GM12878 (cell line): ENCODE results near the gene TMEM45A. TPM values are rescaled to one million over a fixed set of nuclear protein-coding genes. Genes with fewer than 3 reads are reported as not detected.
A peak's percentile ranks its signal among the peaks of the same experiment; 100 is the strongest.

Experiments used
- CBX3 ChIP-seq: fragments of 200-600 bp; sonication (generic); IDR thresholded peaks from 2 replicates; pipeline ENCODE4 v1.6.1; 2016; ENCODE audit warnings: low read depth, borderline replicate concordance
- CUX1 ChIP-seq: IDR thresholded peaks from 2 replicates; pipeline ENCODE4 v1.6.1; 2012; ENCODE audit warnings: improper control_type of control experiment, low read depth, low read length; ENCODE audit not compliant: insufficient replicate concordance
- E2F4 ChIP-seq: IDR thresholded peaks from 2 replicates; pipeline ENCODE4 v1.6.1; 2012; ENCODE audit warnings: low read depth, low read length, improper control_type of control experiment
- HDAC6 ChIP-seq: fragments of 200-600 bp; sonication (generic); IDR thresholded peaks from one replicate; pipeline ENCODE4 v1.8.0; 2017; ENCODE audit warnings: antibody characterized with exemption; ENCODE audit not compliant: unreplicated experiment
- IKZF1 ChIP-seq: fragments of 450-650 bp; conservative IDR thresholded peaks from 2 replicates; pipeline ENCODE4 v1.6.1; 2017; ENCODE audit warnings: antibody characterized with exemption, mild to moderate bottlenecking
- IKZF2 ChIP-seq, 2 experiments: fragments of 450-650 bp; IDR thresholded peaks; 2 replicates each; pipeline ENCODE4 v1.6.1; 2017; ENCODE audit warnings: mild to moderate bottlenecking in 2 of 2, moderate library complexity in 2 of 2
- MEF2A ChIP-seq: IDR thresholded peaks from 2 replicates; pipeline ENCODE4 v1.6.1; 2011; ENCODE audit warnings: low read depth, mild to moderate bottlenecking, low read length, moderate library complexity; ENCODE audit not compliant: insufficient read depth
- MTA2 ChIP-seq: fragments of 450-650 bp; IDR thresholded peaks from 2 replicates; pipeline ENCODE4 v1.6.1; 2016; ENCODE audit warnings: low read depth, mild to moderate bottlenecking, moderate library complexity
- NBN ChIP-seq: fragments of 450-650 bp; IDR thresholded peaks from 2 replicates; pipeline ENCODE4 v1.6.1; 2016
- PML ChIP-seq: IDR thresholded peaks from 2 replicates; pipeline ENCODE4 v1.6.1; 2012; ENCODE audit warnings: low read length, inconsistent platforms
- POLR2AphosphoS5 ChIP-seq: IDR thresholded peaks from 2 replicates; pipeline ENCODE4 v1.6.1; 2011; ENCODE audit warnings: mild to moderate bottlenecking, low read length, inconsistent platforms
- SP1 ChIP-seq: IDR thresholded peaks from one replicate; pipeline ENCODE4 v1.6.1; 2011; ENCODE audit warnings: low read depth, low read length
- ZBED1 ChIP-seq: IDR thresholded peaks from 2 replicates; pipeline ENCODE4 v1.6.1; 2016; ENCODE audit warnings: borderline replicate concordance
- ZNF384 ChIP-seq: IDR thresholded peaks from 2 replicates; pipeline ENCODE4 v1.6.1; 2012; ENCODE audit warnings: low read depth, mild to moderate bottlenecking, low read length, improper control_type of control experiment, borderline replicate concordance
- ZNF622 ChIP-seq: fragments of 450-650 bp; IDR thresholded peaks from 2 replicates; pipeline ENCODE4 v1.6.1; 2017; ENCODE audit warnings: mild to moderate bottlenecking, inconsistent platforms
- ZSCAN29 ChIP-seq: fragments of 450-650 bp; IDR thresholded peaks from 2 replicates; pipeline ENCODE4 v1.6.1; 2017; ENCODE audit warnings: mild to moderate bottlenecking, moderate library complexity
- polyA plus RNA-seq, 11 experiments: library from polyadenylated mRNA; depleted of rRNA in 4 of 11; unstranded in 6 of 11; stranded (reverse) in 5 of 11; fragments of >200 nt; fragmentation: Nextera tagmentation in 4 of 11; fragmentation: Illumina TruSeq in 1 of 11; extraction: Ambion mirVana in 4 of 11; extraction: Trizol in 1 of 11; gene quantifications; 1 replicate in 1 of 11; 2 replicates in 10 of 11; pipeline versions ENCODE4 v1.2.1 to v1.2.3, GENCODE V29; 2011 to 2016; ENCODE audit warnings: inconsistent platforms in 2 of 11, missing spikeins in 2 of 11, low read depth in 1 of 11
- total RNA-seq, 4 experiments: library from RNA; depleted of rRNA in 3 of 4; stranded (reverse); fragments of >200 nt in 3 of 4; fragmentation: Illumina TruSeq in 1 of 4; extraction: Trizol in 1 of 4; gene quantifications; 2 replicates each; pipeline versions ENCODE4 v1.2.1 to v1.2.3, GENCODE V29; 2013 to 2021
- TF ChIP-seq, protein P1 (sequence below): IDR thresholded peaks from 2 replicates; pipeline ENCODE4 v1.6.1; 2011; ENCODE audit warnings: mild to moderate bottlenecking, low read depth, low read length, moderate library complexity; ENCODE audit not compliant: insufficient replicate concordance
- TF ChIP-seq, protein P2 (sequence below): fragments of 450-650 bp; formaldehyde crosslinking; IDR thresholded peaks from 2 replicates; pipeline ENCODE4 v1.4.0; 2020; ENCODE audit warnings: mild to moderate bottlenecking, moderate library complexity
- TF ChIP-seq, protein P3 (sequence below): fragments of 450-650 bp; IDR thresholded peaks from 2 replicates; pipeline ENCODE4 v1.6.1; 2016; ENCODE audit warnings: mild to moderate bottlenecking

Gene TMEM45A
- total and polyA plus RNA-seq, 10 of the 15 experiments (the other 5 are each of a cell fraction or from before 2014, with no cell fraction given) = 0.34 to 5.3 (median 0.83) TPM

GRCh38 chr3:100496711-100497261 is 4.4 kb downstream of the TMEM45A start (continued):
- TF ChIP-seq MEF2A (peak; percentile 82), ZSCAN29 (no peak), IKZF2 (IDR thresholded peaks at IDR 0.05) (peak; percentile 77 to 88; a peak in 3 of 4 replicates), ZBED1 (no peak), IKZF1 (peak; percentile 73), ZNF622 (no peak), E2F4 (no peak), ZNF384 (peak; percentile 18; the same call in 1 of the 2 replicates), SP1 (peak; percentile 13), HDAC6 (no peak), PML (no peak), CBX3 (no peak), MTA2 (peak; percentile 60; the same call in 1 of the 2 replicates), POLR2AphosphoS5 (no peak), NBN (0 out of 2 replicates have a peak, but pooled peaks have one; percentile 27), CUX1 (no peak)
- TF ChIP-seq, protein P1, sequence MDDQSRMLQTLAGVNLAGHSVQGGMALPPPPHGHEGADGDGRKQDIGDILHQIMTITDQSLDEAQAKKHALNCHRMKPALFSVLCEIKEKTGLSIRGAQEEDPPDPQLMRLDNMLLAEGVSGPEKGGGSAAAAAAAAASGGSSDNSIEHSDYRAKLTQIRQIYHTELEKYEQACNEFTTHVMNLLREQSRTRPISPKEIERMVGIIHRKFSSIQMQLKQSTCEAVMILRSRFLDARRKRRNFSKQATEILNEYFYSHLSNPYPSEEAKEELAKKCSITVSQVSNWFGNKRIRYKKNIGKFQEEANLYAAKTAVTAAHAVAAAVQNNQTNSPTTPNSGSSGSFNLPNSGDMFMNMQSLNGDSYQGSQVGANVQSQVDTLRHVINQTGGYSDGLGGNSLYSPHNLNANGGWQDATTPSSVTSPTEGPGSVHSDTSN = no peak
- TF ChIP-seq, protein P2, sequence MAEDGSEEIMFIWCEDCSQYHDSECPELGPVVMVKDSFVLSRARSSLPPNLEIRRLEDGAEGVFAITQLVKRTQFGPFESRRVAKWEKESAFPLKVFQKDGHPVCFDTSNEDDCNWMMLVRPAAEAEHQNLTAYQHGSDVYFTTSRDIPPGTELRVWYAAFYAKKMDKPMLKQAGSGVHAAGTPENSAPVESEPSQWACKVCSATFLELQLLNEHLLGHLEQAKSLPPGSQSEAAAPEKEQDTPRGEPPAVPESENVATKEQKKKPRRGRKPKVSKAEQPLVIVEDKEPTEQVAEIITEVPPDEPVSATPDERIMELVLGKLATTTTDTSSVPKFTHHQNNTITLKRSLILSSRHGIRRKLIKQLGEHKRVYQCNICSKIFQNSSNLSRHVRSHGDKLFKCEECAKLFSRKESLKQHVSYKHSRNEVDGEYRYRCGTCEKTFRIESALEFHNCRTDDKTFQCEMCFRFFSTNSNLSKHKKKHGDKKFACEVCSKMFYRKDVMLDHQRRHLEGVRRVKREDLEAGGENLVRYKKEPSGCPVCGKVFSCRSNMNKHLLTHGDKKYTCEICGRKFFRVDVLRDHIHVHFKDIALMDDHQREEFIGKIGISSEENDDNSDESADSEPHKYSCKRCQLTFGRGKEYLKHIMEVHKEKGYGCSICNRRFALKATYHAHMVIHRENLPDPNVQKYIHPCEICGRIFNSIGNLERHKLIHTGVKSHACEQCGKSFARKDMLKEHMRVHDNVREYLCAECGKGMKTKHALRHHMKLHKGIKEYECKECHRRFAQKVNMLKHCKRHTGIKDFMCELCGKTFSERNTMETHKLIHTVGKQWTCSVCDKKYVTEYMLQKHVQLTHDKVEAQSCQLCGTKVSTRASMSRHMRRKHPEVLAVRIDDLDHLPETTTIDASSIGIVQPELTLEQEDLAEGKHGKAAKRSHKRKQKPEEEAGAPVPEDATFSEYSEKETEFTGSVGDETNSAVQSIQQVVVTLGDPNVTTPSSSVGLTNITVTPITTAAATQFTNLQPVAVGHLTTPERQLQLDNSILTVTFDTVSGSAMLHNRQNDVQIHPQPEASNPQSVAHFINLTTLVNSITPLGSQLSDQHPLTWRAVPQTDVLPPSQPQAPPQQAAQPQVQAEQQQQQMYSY (CRISPR knock-in tag) = no peak
- TF ChIP-seq, protein P3, sequence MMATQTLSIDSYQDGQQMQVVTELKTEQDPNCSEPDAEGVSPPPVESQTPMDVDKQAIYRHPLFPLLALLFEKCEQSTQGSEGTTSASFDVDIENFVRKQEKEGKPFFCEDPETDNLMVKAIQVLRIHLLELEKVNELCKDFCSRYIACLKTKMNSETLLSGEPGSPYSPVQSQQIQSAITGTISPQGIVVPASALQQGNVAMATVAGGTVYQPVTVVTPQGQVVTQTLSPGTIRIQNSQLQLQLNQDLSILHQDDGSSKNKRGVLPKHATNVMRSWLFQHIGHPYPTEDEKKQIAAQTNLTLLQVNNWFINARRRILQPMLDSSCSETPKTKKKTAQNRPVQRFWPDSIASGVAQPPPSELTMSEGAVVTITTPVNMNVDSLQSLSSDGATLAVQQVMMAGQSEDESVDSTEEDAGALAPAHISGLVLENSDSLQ = peak; percentile 55; the same call in 1 of the 2 replicates
